ENCODE results near the gene OR5H6. TPM values are rescaled to one million over a fixed set of nuclear protein-coding genes. Genes with fewer than 3 reads are reported as not detected.

The OR5H6 gene
- not detected for total RNA-seq
- polyA plus RNA-seq = not detected

- no peak for DNase-seq (ENCODE audit: low spot score)
- no peak within 1 kb of the TSS for H3K27ac ChIP-seq (ENCODE audit: low read depth in 1 of 2, low read length in 2 of 2)
- no peaks in the 10 kb centered on the region for H3K9me3 ChIP-seq (ENCODE audit: control insufficient read depth in 4 of 4, low read length in 3 of 4)
- no peak within 1 kb of the TSS for H3K9ac ChIP-seq (ENCODE audit: low read depth in 1 of 2, low read length in 2 of 2)
- no peaks in the 10 kb centered on the region for H3K27me3 ChIP-seq (ENCODE audit: control insufficient read depth in 4 of 4, insufficient read depth in 4 of 4, low read length in 3 of 4)
- no peaks in the 10 kb centered on the region for H3K36me3 ChIP-seq (ENCODE audit: control insufficient read depth in 4 of 4, insufficient read depth in 3 of 4, low read depth in 1 of 4, low read length in 3 of 4)
- no peaks in the 10 kb centered on the region for H3K4me1 ChIP-seq (ENCODE audit: control insufficient read depth in 4 of 4, insufficient read depth in 4 of 4, low read length in 3 of 4)
- 66% methylated on average over 3 of the region's 3 CpGs for WGBS
- TF ChIP-seq HNF4G (IDR thresholded peaks at IDR 0.05) = no peak
- TF ChIP-seq TAF1 (conservative IDR thresholded peaks at IDR 0.05) = no peak
- TF ChIP-seq, protein P1, sequence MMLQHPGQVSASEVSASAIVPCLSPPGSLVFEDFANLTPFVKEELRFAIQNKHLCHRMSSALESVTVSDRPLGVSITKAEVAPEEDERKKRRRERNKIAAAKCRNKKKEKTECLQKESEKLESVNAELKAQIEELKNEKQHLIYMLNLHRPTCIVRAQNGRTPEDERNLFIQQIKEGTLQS (IDR thresholded peaks at IDR 0.05) = no peak
- no peak for TF ChIP-seq REST (IDR thresholded peaks at IDR 0.05)
- TF ChIP-seq FOXA1 (IDR thresholded peaks at IDR 0.05) = no peak
- TF ChIP-seq HNF4A (conservative IDR thresholded peaks at IDR 0.05) = no peak
- no peak for TF ChIP-seq RAD21 (IDR thresholded peaks at IDR 0.05)
- TF ChIP-seq FOXA2 (IDR thresholded peaks at IDR 0.05) = no peak
- no peak for TF ChIP-seq MAX (IDR thresholded peaks at IDR 0.05)
- TF ChIP-seq, protein P2, sequence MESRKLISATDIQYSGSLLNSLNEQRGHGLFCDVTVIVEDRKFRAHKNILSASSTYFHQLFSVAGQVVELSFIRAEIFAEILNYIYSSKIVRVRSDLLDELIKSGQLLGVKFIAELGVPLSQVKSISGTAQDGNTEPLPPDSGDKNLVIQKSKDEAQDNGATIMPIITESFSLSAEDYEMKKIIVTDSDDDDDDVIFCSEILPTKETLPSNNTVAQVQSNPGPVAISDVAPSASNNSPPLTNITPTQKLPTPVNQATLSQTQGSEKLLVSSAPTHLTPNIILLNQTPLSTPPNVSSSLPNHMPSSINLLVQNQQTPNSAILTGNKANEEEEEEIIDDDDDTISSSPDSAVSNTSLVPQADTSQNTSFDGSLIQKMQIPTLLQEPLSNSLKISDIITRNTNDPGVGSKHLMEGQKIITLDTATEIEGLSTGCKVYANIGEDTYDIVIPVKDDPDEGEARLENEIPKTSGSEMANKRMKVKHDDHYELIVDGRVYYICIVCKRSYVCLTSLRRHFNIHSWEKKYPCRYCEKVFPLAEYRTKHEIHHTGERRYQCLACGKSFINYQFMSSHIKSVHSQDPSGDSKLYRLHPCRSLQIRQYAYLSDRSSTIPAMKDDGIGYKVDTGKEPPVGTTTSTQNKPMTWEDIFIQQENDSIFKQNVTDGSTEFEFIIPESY (IDR thresholded peaks at IDR 0.05) = no peak
- no peak for TF ChIP-seq RXRA (IDR thresholded peaks at IDR 0.05)
- no peak within 1 kb of the TSS for H3K4me3 ChIP-seq (ENCODE audit: low read depth in 1 of 3, low read length in 3 of 3)
These were observed at the start of gene OR5H6 for GRCh38 chr3:98263944-98264343. Gene OR5H6, plus strand, starts transcription at chr3:98264244. Its CDS starts 89 bp downstream, at chr3:98264333.

DNA sequence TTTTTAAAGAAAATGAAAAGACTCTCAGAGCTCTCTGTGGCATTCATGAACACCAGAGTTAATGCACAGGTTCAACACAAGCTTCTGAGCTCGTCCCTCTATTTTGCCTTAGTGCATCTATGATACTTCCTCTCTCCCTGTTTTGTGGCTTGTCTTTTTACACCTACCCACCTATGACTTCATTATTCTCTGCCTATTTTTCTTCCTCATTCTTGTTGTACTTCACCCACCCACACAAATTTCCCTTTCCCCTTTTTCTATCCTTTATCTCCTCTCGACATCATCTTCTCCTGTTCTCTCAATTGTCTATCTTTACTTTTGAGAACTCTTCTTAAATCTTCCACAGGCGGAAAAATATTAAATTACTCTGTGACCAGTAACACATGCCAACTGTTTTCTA, 49.0 kb upstream of the OR5H6 start:
- Histone ChIP-seq H3K4me1 (ENCODE audit: control insufficient read depth in 4 of 4, insufficient read depth in 4 of 4, low read length in 3 of 4) (no peaks in the 10 kb centered on the region), H3K9me3 (ENCODE audit: control insufficient read depth in 4 of 4, low read length in 3 of 4) (no peaks in the 10 kb centered on the region), H3K27me3 (ENCODE audit: control insufficient read depth in 4 of 4, insufficient read depth in 4 of 4, low read length in 3 of 4) (peaks cover 0 to 3% (median 0%) of the 10 kb centered on the region in 4 donors), H3K36me3 (ENCODE audit: control insufficient read depth in 4 of 4, insufficient read depth in 3 of 4, low read depth in 1 of 4, low read length in 3 of 4) (no peaks in the 10 kb centered on the region), H3K9ac (ENCODE audit: low read depth in 1 of 2, low read length in 2 of 2) (no peak overlapping the region), H3K4me3 (ENCODE audit: low read depth in 1 of 3, low read length in 3 of 3) (no peak overlapping the region), H3K27ac (ENCODE audit: low read depth in 1 of 2, low read length in 2 of 2) (no peak overlapping the region)
- TF ChIP-seq FOXA1 (IDR thresholded peaks at IDR 0.05) = no peak
- TF ChIP-seq TAF1 (conservative IDR thresholded peaks at IDR 0.05) = no peak
- TF ChIP-seq, protein P2 (IDR thresholded peaks at IDR 0.05) = no peak
- TF ChIP-seq HNF4G (IDR thresholded peaks at IDR 0.05) = no peak
- DNase-seq (ENCODE audit: low spot score) = no peak
- WGBS = 66% methylated on average over 3 of the region's 3 CpGs

Data from liver (tissue), 9 donors.